Measurements from ENCODE around the gene ANKRD23. TPM values are rescaled to one million over a fixed set of nuclear protein-coding genes. Genes with fewer than 3 reads are reported as not detected.

Gene ANKRD23
- total and polyA plus RNA-seq, 2 of the 13 experiments (the other 11 are each of a cell fraction or from before 2014, with no cell fraction given), result 1.5 to 1.6 TPM

DNA sequence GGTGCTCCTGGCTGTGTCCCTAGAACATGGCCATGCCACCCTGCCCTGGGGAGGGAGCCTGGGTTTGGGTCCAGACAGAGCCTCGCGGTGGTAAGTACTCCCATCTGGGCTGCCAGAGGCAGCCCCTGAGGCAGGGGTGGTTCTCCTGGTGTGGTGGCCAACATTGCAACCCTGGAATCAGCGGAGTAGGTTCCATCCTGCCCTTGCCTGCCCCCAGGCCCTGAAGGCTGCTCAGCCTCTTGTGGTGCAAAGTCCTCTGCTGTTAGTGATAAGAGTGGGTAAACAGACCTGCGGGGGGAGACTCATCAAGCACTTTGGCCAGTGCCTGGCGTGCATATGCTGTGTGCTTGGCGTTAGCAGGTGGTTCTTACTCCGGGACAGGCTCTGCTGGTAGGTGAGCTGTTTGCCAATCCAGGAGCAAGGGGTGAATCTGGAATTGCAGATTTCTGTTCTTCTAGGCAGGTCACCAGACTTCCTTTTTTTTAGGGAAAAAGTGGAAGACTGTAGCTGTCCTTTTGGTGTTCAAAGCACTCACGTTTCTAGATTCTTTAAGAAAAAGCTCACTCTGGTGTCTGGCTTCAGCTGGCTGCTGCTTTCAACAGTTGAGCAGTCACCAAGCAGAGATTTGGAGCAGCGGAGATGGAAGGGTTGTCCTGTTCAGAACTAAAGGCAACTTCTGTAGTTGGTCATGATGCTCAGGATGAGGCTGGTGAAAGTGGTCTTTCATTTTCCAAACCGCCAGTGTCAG is 24.5 kb downstream of the ANKRD23 start (continued):
- TF ChIP-seq, protein P1, sequence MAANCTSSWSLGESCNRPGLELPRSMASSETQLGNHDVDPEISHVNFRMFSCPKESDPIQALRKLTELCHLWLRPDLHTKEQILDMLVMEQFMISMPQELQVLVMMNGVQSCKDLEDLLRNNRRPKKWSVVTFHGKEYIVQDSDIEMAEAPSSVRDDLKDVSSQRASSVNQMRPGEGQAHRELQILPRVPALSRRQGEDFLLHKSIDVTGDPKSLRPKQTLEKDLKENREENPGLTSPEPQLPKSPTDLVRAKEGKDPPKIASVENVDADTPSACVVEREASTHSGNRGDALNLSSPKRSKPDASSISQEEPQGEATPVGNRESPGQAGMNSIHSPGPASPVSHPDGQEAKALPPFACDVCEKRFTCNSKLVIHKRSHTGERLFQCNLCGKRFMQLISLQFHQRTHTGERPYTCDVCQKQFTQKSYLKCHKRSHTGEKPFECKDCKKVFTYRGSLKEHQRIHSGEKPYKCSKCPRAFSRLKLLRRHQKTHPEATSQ (CRISPR knock-in tag; IDR thresholded peaks at IDR 0.05; ENCODE audit: borderline replicate concordance), result no peak
- TF ChIP-seq, protein P2, sequence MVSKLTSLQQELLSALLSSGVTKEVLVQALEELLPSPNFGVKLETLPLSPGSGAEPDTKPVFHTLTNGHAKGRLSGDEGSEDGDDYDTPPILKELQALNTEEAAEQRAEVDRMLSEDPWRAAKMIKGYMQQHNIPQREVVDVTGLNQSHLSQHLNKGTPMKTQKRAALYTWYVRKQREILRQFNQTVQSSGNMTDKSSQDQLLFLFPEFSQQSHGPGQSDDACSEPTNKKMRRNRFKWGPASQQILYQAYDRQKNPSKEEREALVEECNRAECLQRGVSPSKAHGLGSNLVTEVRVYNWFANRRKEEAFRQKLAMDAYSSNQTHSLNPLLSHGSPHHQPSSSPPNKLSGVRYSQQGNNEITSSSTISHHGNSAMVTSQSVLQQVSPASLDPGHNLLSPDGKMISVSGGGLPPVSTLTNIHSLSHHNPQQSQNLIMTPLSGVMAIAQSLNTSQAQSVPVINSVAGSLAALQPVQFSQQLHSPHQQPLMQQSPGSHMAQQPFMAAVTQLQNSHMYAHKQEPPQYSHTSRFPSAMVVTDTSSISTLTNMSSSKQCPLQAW (CRISPR knock-in tag; IDR thresholded peaks at IDR 0.05), result peak; percentile 91
- peak; percentile 96 for TF ChIP-seq SAP130 (CRISPR knock-in tag; IDR thresholded peaks at IDR 0.05; ENCODE audit: low read depth)
- no peak; the same call in 1 of the 2 replicates for TF ChIP-seq CENPT (CRISPR knock-in tag; IDR thresholded peaks at IDR 0.05; ENCODE audit: low read depth)
- peak; percentile 99 for TF ChIP-seq TARDBP (CRISPR knock-in tag; IDR thresholded peaks at IDR 0.05)
- peak; percentile 47 for TF ChIP-seq TBL1XR1 (IDR thresholded peaks at IDR 0.05; ENCODE audit: borderline replicate concordance, low read length, partially characterized antibody)
- TF ChIP-seq ZNF30 (CRISPR knock-in tag; IDR thresholded peaks at IDR 0.05), result no peak
- TF ChIP-seq ZNF713 (CRISPR knock-in tag; IDR thresholded peaks at IDR 0.05), result 0 out of 2 replicates have a peak, but pooled peaks have one; percentile 74
- TF ChIP-seq LCORL (IDR thresholded peaks at IDR 0.05), result 0 out of 2 replicates have a peak, but pooled peaks have one; percentile 10
- TF ChIP-seq LCORL (CRISPR knock-in tag; IDR thresholded peaks at IDR 0.05), result peak; percentile 99
- TF ChIP-seq, protein P3, sequence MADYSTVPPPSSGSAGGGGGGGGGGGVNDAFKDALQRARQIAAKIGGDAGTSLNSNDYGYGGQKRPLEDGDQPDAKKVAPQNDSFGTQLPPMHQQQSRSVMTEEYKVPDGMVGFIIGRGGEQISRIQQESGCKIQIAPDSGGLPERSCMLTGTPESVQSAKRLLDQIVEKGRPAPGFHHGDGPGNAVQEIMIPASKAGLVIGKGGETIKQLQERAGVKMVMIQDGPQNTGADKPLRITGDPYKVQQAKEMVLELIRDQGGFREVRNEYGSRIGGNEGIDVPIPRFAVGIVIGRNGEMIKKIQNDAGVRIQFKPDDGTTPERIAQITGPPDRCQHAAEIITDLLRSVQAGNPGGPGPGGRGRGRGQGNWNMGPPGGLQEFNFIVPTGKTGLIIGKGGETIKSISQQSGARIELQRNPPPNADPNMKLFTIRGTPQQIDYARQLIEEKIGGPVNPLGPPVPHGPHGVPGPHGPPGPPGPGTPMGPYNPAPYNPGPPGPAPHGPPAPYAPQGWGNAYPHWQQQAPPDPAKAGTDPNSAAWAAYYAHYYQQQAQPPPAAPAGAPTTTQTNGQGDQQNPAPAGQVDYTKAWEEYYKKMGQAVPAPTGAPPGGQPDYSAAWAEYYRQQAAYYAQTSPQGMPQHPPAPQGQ (CRISPR knock-in tag; IDR thresholded peaks at IDR 0.05; ENCODE audit: borderline replicate concordance), result no peak
- TF ChIP-seq SKI (IDR thresholded peaks at IDR 0.05; ENCODE audit: partially characterized antibody), result peak; percentile 85
- peak; percentile 62; the same call in 1 of the 2 replicates for TF ChIP-seq GTF2F1 (IDR thresholded peaks at IDR 0.05; ENCODE audit: low read length)
- TF ChIP-seq ZSCAN9 (CRISPR knock-in tag; IDR thresholded peaks at IDR 0.05; ENCODE audit: borderline replicate concordance), result peak; percentile 96
- TF ChIP-seq, protein P4, sequence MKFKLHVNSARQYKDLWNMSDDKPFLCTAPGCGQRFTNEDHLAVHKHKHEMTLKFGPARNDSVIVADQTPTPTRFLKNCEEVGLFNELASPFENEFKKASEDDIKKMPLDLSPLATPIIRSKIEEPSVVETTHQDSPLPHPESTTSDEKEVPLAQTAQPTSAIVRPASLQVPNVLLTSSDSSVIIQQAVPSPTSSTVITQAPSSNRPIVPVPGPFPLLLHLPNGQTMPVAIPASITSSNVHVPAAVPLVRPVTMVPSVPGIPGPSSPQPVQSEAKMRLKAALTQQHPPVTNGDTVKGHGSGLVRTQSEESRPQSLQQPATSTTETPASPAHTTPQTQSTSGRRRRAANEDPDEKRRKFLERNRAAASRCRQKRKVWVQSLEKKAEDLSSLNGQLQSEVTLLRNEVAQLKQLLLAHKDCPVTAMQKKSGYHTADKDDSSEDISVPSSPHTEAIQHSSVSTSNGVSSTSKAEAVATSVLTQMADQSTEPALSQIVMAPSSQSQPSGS (CRISPR knock-in tag; IDR thresholded peaks at IDR 0.05), result peak; percentile 83; the same call in 1 of the 2 replicates
- peak; percentile 99 for TF ChIP-seq RXRA (CRISPR knock-in tag; IDR thresholded peaks at IDR 0.05)
- peak; percentile 77; the same call in 1 of the 2 replicates for TF ChIP-seq MAZ (IDR thresholded peaks at IDR 0.05; ENCODE audit: borderline replicate concordance, low read depth, low read length)
- TF ChIP-seq MAZ (CRISPR knock-in tag; IDR thresholded peaks at IDR 0.05; ENCODE audit: low read depth), result peak; percentile 93
- peak; percentile 94 for TF ChIP-seq ISL2 (CRISPR knock-in tag; IDR thresholded peaks at IDR 0.05)
- no peak for TF ChIP-seq ZNF883 (CRISPR knock-in tag; IDR thresholded peaks at IDR 0.05; ENCODE audit: not compliant biosample characterization)
- 0 out of 2 replicates have a peak, but pooled peaks have one; percentile 5 for TF ChIP-seq CEBPB (IDR thresholded peaks at IDR 0.05; ENCODE audit: borderline replicate concordance, low read depth, low read length)
- no peak for TF ChIP-seq NONO (IDR thresholded peaks at IDR 0.05)
- TF ChIP-seq NONO (CRISPR knock-in tag; conservative IDR thresholded peaks at IDR 0.05), result peak; percentile 94
- TF ChIP-seq, protein P5, sequence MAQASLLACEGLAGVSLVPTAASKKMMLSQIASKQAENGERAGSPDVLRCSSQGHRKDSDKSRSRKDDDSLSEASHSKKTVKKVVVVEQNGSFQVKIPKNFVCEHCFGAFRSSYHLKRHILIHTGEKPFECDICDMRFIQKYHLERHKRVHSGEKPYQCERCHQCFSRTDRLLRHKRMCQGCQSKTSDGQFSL (CRISPR knock-in tag; IDR thresholded peaks at IDR 0.05), result peak; percentile 79; the same call in 1 of the 2 replicates

All from HepG2 (cell line).